SK-MEL-5 (cell line): ENCODE results near the gene CEPT1. TPM values are rescaled to one million over a fixed set of nuclear protein-coding genes. Genes with fewer than 3 reads are reported as not detected.

ENCODE experiments used
- DNase-seq: peaks from one replicate; pipeline ENCODE4 v3.0.0-alpha.2; 2016; ENCODE audit warnings: low read depth, low spot score
- in situ Hi-C: cut with HindIII; loops from 2 replicates; pipeline ENCODE4 v1.10.0; 2016; ENCODE audit warnings: low sequenced_read_pairs, high pct_unique_total_duplicates, low pct_unique_long_range_greater_than_20kb
- total RNA-seq: library from RNA; depleted of rRNA; stranded (reverse); fragments of >200 nt; shearing (Covaris generic); gene quantifications from 2 replicates; pipeline ENCODE4 v1.2.3, GENCODE V29; 2014

Gene CEPT1
- total RNA-seq, 1 experiment from 2014 or later = 29.1 TPM

- in situ Hi-C loops = no loop called here
- no peak for DNase-seq
These were observed 1.5 kb downstream of the CEPT1 start for GRCh38 chr1:111141245-111142220.

- no peak for DNase-seq
- in situ Hi-C loops = no loop called here
These were observed 2.4 kb downstream of the CEPT1 start for GRCh38 chr1:111142356-111142975.

GRCh38 chr1:111145542-111145941 lies 5.5 kb downstream of the CEPT1 start:
- no peak for DNase-seq
- in situ Hi-C loops = no loop called here

- in situ Hi-C loops = no loop called here
- DNase-seq = no peak
These were observed 6.1 kb downstream of the CEPT1 start for GRCh38 chr1:111145963-111146768.

- in situ Hi-C loops = no loop called here
- no peak for DNase-seq
These were observed 7.9 kb downstream of the CEPT1 start for GRCh38 chr1:111147948-111148347.

GRCh38 chr1:111148376-111148881 lies 8.4 kb downstream of the CEPT1 start:
- in situ Hi-C loops = no loop called here
- DNase-seq = no peak

GRCh38 chr1:111151838-111152237 lies 11.8 kb downstream of the CEPT1 start:
- no peak for DNase-seq

GRCh38 chr1:111154021-111154999 lies 14.3 kb downstream of the CEPT1 start:
- in situ Hi-C loops = no loop called here
- no peak for DNase-seq

More at GRCh38 chr1:111151838-111152237, 11.8 kb downstream of the CEPT1 start:
- in situ Hi-C loops = no loop called here

- in situ Hi-C loops = no loop called here
- DNase-seq = no peak
These were observed 17.4 kb downstream of the CEPT1 start for GRCh38 chr1:111157431-111157830.

GRCh38 chr1:111161843-111162487 lies 21.9 kb downstream of the CEPT1 start:
- in situ Hi-C loops = no loop called here
- DNase-seq = no peak

GRCh38 chr1:111162488-111162880 lies 22.5 kb downstream of the CEPT1 start:
- DNase-seq = no peak
- in situ Hi-C loops = no loop called here

- in situ Hi-C loops = no loop called here
- DNase-seq = no peak
These were observed 23.3 kb downstream of the CEPT1 start for GRCh38 chr1:111163363-111163762.

- DNase-seq = no peak
- in situ Hi-C loops = no loop called here
These were observed 24.1 kb downstream of the CEPT1 start for GRCh38 chr1:111164151-111164550.

GRCh38 chr1:111172463-111172862 lies 32.4 kb downstream of the CEPT1 start:
- in situ Hi-C loops = no loop called here
- no peak for DNase-seq

GRCh38 chr1:111174070-111174469 lies 34.0 kb downstream of the CEPT1 start:
- in situ Hi-C loops = no loop called here

GRCh38 chr1:111175349-111175748 lies 35.3 kb downstream of the CEPT1 start:
- DNase-seq = no peak
- in situ Hi-C loops = no loop called here

More at GRCh38 chr1:111174070-111174469, 34.0 kb downstream of the CEPT1 start:
- DNase-seq = no peak
